K562 (cell line): Measurements from ENCODE around the gene ARHGAP24. TPM values are rescaled to one million over a fixed set of nuclear protein-coding genes. Genes with fewer than 3 reads are reported as not detected.

ENCODE experiments used
- ATAC-seq: fragments of 200-7000 bp; cut with Tn5 transposase; 3 replicates; pipeline ENCODE4 v1.9.1; 2020; ENCODE audit warnings: moderate library complexity
- BruUV-seq: library from RNA; stranded (reverse); fragments of 400-500 nt; replicated peaks from 2 replicates; lab custom pipeline; 2021; lab: Mats Ljungman, UMichigan
- CTCF ChIA-PET: fragments of 300-600 bp; formaldehyde crosslinking; extraction: SDS; loops from one replicate; lab custom pipeline; 2021; ENCODE audit warnings: low intra/inter-chr PET ratio; lab: Yijun Ruan, JAX
- POLR2A ChIA-PET: fragments of 300-600, 350-650 bp; sonication (Branson Sonifier 250); formaldehyde crosslinking; extraction: SDS; loops from one replicate; lab custom pipeline; 2021; ENCODE audit warnings: antibody characterized with exemption, inconsistent platforms; lab: Yijun Ruan, JAX
- DNase-seq, 4 experiments: peaks; one replicate each; pipeline versions ENCODE4 v3.0.0 to v3.0.0-alpha.2; 2011 to 2018; ENCODE audit warnings: low spot score in 3 of 4, mixed read lengths in 3 of 4; ENCODE audit errors: extremely low read depth in 1 of 4
- FAIRE-seq: peaks from 2 replicates; lab custom pipeline; 2011; peaks lifted over from hg19 to GRCh38; lab: Jason Lieb, UNC
- H2AFZ ChIP-seq: 2 replicates; pipeline ENCODE4 v1.6.0; 2011; ENCODE audit warnings: low read depth, low read length, control low read depth, inconsistent platforms
- H3K27ac ChIP-seq: fragments of 200-600 bp; 3 replicates; pipeline ENCODE4 v1.8.0; 2011; ENCODE audit warnings: low read depth, mild to moderate bottlenecking, control low read depth, inconsistent platforms, low read length, moderate library complexity, mixed read lengths; ENCODE audit errors: extremely low read depth
- H3K27me3 ChIP-seq, 2 experiments: fragments of 300-600 bp in 1 of 2; 2 replicates in 1 of 2; 3 replicates in 1 of 2; pipeline versions ENCODE4 v1.6.0 to v1.8.0; 2011; ENCODE audit warnings: inconsistent platforms in 2 of 2, low read length in 2 of 2, mild to moderate bottlenecking in 1 of 2, mixed read lengths in 1 of 2, moderate library complexity in 1 of 2; ENCODE audit not compliant: control insufficient read depth in 2 of 2, insufficient read depth in 2 of 2
- H3K36me3 ChIP-seq: fragments of 300-600 bp; 3 replicates; pipeline ENCODE4 v1.8.0; 2011; ENCODE audit warnings: mild to moderate bottlenecking, low read length, inconsistent platforms; ENCODE audit not compliant: control insufficient read depth, insufficient read depth
- H3K4me1 ChIP-seq, 2 experiments: fragments of 200-600 bp in 1 of 2; replicated peaks in 1 of 2; 2 replicates in 1 of 2; 3 replicates in 1 of 2; pipeline versions ENCODE4 v1.5.1 to v1.8.0; 2011; ENCODE audit warnings: inconsistent platforms in 2 of 2, low read length in 2 of 2, mild to moderate bottlenecking in 1 of 2, mixed read lengths in 1 of 2, moderate library complexity in 1 of 2; ENCODE audit not compliant: control insufficient read depth in 2 of 2, insufficient read depth in 2 of 2
- H3K4me2 ChIP-seq: 2 replicates; pipeline ENCODE4 v1.6.1; 2011; ENCODE audit warnings: low read length, control low read depth, inconsistent platforms, mixed read lengths; ENCODE audit not compliant: insufficient read depth
- H3K4me3 ChIP-seq: fragments of 200-600 bp; sonication (generic), shearing (Covaris generic); 2 replicates; pipeline ENCODE4 v1.5.1; 2016; ENCODE audit warnings: control low read depth, inconsistent platforms
- H3K79me2 ChIP-seq: fragments of 200-600 bp; 3 replicates; pipeline ENCODE4 v1.8.0; 2011; ENCODE audit warnings: low read length, inconsistent platforms; ENCODE audit not compliant: control insufficient read depth, insufficient read depth
- H3K9ac ChIP-seq, 2 experiments: 2 replicates each; pipeline versions ENCODE4 v1.6.0 to v1.6.1; 2011; ENCODE audit warnings: low read depth in 2 of 2, low read length in 2 of 2, control low read depth in 1 of 2, inconsistent platforms in 1 of 2, mild to moderate bottlenecking in 1 of 2, mixed read lengths in 1 of 2; ENCODE audit not compliant: insufficient read depth in 1 of 2
- H3K9me1 ChIP-seq: one replicate; pipeline ENCODE4 v1.6.0; 2011; ENCODE audit warnings: inconsistent platforms, mild to moderate bottlenecking, low read length, moderate library complexity; ENCODE audit not compliant: control insufficient read depth, insufficient read depth
- H3K9me3 ChIP-seq: replicated peaks from 2 replicates; pipeline ENCODE4 v1.5.1; 2011; ENCODE audit warnings: low read depth, low read length, inconsistent platforms; ENCODE audit not compliant: control insufficient read depth, insufficient read depth
- H4K20me1 ChIP-seq: replicated peaks from 2 replicates; pipeline ENCODE4 v1.6.1; 2011; ENCODE audit warnings: low read length, inconsistent platforms, mixed read lengths; ENCODE audit not compliant: control insufficient read depth, insufficient read depth
- CBFA2T2 ChIP-seq: fragments of 450-650 bp; conservative IDR thresholded peaks from 2 replicates; pipeline ENCODE4 v1.6.1; 2017; ENCODE audit warnings: mild to moderate bottlenecking
- MTA1 ChIP-seq: fragments of 450-650 bp; IDR thresholded peaks from 2 replicates; pipeline ENCODE4 v1.6.1; 2017; ENCODE audit warnings: borderline replicate concordance
- ZNF512 ChIP-seq: IDR thresholded peaks from 2 replicates; pipeline ENCODE4 v1.6.1; 2016; ENCODE audit warnings: missing genetic modification characterization, missing compliant biosample characterization
- ZNF764 ChIP-seq: fragments of 250-450 bp; sonication (Bioruptor Pico); IDR thresholded peaks from 2 replicates; pipeline ENCODE4 v1.4.0; 2020; ENCODE audit warnings: low read depth, mild to moderate bottlenecking, moderate library complexity
- WGBS: fragments of 100-300 bp; shearing (Covaris generic); methylation state at CpG from one replicate; pipeline ENCODE4 v1.1.6; 2016; ENCODE audit warnings: low coverage, mixed read lengths; ENCODE audit not compliant: insufficient coverage; ENCODE audit errors: missing lambda C conversion rate; 5-methylcytosine and 5-hydroxymethylcytosine counted together
- in situ Hi-C: fragments of 300-500 bp; cut with MboI; formaldehyde crosslinking; loops from 4 replicates; pipeline ENCODE4 v1.15.0; 2018; ENCODE audit warnings: inconsistent platforms, mixed read lengths
- intact Hi-C: fragments of 100-400 bp; cut with micrococcal nuclease; formaldehyde crosslinking; loops from 2 replicates; pipeline ENCODE4 v1.14.2; 2022
- polyA plus RNA-seq, 8 experiments: library from polyadenylated mRNA; depleted of rRNA in 4 of 8; stranded (reverse) in 5 of 8; unstranded in 3 of 8; fragments of >200 nt; fragmentation: Nextera tagmentation in 2 of 8; fragmentation: Illumina TruSeq in 1 of 8; extraction: Ambion mirVana in 2 of 8; extraction: Trizol in 1 of 8; gene quantifications; 2 replicates each; pipeline versions ENCODE4 v1.2.1 to v1.2.3, GENCODE V29; 2011 to 2014; ENCODE audit warnings: inconsistent platforms in 1 of 8, missing spikeins in 1 of 8
- total RNA-seq, 7 experiments: library from RNA; depleted of rRNA in 6 of 7; stranded (reverse); fragments of >200 nt in 6 of 7; fragmentation: Illumina TruSeq in 2 of 7; extraction: Trizol in 2 of 7; gene quantifications; 2 replicates each; pipeline versions ENCODE4 v1.2.1 to v1.2.3, GENCODE V29; 2011 to 2021; ENCODE audit warnings: low replicate concordance in 1 of 7

ARHGAP24 gene
- total and polyA plus RNA-seq, 9 of the 15 experiments (the other 6 are each of a cell fraction or from before 2014, with no cell fraction given): 8.0 to 22.6 (median 14.0) TPM

- H3K27ac ChIP-seq: no peak overlapping the region
- no peaks in the 10 kb centered on the region for H3K79me2 ChIP-seq
- ChIA-PET CTCF (no interaction called here), POLR2A (interaction anchor here (0.6 kb wide), 1 partner anchor 210 kb away, joined by 3 read pairs; no protein-coding TSS in a partner anchor)
- H2AFZ ChIP-seq: no peak overlapping the region
- no peaks in the 10 kb centered on the region for H3K36me3 ChIP-seq
- H3K9ac ChIP-seq: no peak overlapping the region
- peaks cover 0 to 5% of the 10 kb centered on the region in 2 experiments; a peak in 2 of 5 replicates for H3K27me3 ChIP-seq
- intact Hi-C loops: no loop called here
- H3K9me1 ChIP-seq: no peaks in the 10 kb centered on the region
- peak in 1 of 4 experiments; percentile 8 for DNase-seq
- in situ Hi-C loops: no loop called here
- WGBS: 5% methylated on average over 2 of the region's 2 CpGs
- TF ChIP-seq CBFA2T2: no peak
- TF ChIP-seq ZNF764 (CRISPR knock-in tag): no peak
- no peak overlapping the region for H3K4me3 ChIP-seq
- no peaks in the 10 kb centered on the region for H3K9me3 ChIP-seq
- ATAC-seq: no peak
- no peaks in the 10 kb centered on the region for H4K20me1 ChIP-seq
- FAIRE-seq: no peak
- no peak overlapping the region for H3K4me2 ChIP-seq
- no TSS peak for BruUV-seq
- H3K4me1 ChIP-seq: no peaks in the 10 kb centered on the region
Measured at GRCh38 chr4:85508654-85509053, 33.7 kb downstream of the ARHGAP24 start.

- no peak for TF ChIP-seq MTA1
- peak; percentile 84 for TF ChIP-seq ZNF512 (tag)
- in situ Hi-C loops: no loop called here
- Histone ChIP-seq H3K4me1 (no peaks in the 10 kb centered on the region), H2AFZ (no peak overlapping the region), H4K20me1 (no peaks in the 10 kb centered on the region), H3K27me3 (peaks cover 0 to 5% of the 10 kb centered on the region in 2 experiments; a peak in 2 of 5 replicates), H3K9me3 (no peaks in the 10 kb centered on the region), H3K36me3 (no peaks in the 10 kb centered on the region), H3K4me3 (no peak overlapping the region), H3K9me1 (no peaks in the 10 kb centered on the region), H3K9ac (no peak overlapping the region), H3K27ac (no peak overlapping the region), H3K4me2 (no peak overlapping the region), H3K79me2 (no peaks in the 10 kb centered on the region)
- BruUV-seq: no TSS peak
- no peak for ATAC-seq
- no peak for FAIRE-seq
- no peak for DNase-seq
- ChIA-PET POLR2A (no interaction called here), CTCF (no interaction called here)
- WGBS: 3% methylated on average over 3 of the region's 5 CpGs
- intact Hi-C loops: loop anchor here (10.0 kb wide), 1 partner anchor 235 kb away; no protein-coding TSS in a partner anchor
Measured at GRCh38 chr4:85509882-85510631, 35.1 kb downstream of the ARHGAP24 start.
